IPS DF 19.7 (cell line): Measurements from ENCODE around the gene TTYH3.

Experiments
- DNase-seq: peaks from one replicate; pipeline ENCODE4 v3.0.0-alpha.2; 2013; ENCODE audit warnings: low read depth, low spot score

The TTYH3 gene

GRCh38 chr7:2616387-2617324 lies 15.1 kb upstream of the TTYH3 start:
- no peak for DNase-seq

GRCh38 chr7:2617325-2617905 lies 14.4 kb upstream of the TTYH3 start:
- DNase-seq: no peak

DNA sequence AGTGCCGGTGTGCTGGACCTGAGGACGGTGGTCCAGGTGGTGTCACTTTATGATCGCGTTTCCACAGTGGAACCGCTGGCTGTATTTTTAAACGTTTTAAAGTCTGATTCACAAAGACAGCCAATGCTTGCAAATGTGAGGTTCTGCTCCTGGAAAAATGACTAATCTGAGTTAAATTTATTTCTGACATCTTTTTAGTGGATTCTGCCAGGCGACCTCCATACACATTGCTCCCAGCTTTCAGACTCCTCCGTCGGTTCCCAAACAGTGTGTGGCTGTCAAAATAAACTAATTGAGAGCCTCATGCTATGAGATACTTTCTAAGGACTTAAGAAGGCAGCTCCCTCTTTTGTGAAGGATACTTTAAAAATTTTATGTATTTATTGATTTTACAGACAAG lies 12.7 kb upstream of the TTYH3 start:
- DNase-seq: no peak

DNA sequence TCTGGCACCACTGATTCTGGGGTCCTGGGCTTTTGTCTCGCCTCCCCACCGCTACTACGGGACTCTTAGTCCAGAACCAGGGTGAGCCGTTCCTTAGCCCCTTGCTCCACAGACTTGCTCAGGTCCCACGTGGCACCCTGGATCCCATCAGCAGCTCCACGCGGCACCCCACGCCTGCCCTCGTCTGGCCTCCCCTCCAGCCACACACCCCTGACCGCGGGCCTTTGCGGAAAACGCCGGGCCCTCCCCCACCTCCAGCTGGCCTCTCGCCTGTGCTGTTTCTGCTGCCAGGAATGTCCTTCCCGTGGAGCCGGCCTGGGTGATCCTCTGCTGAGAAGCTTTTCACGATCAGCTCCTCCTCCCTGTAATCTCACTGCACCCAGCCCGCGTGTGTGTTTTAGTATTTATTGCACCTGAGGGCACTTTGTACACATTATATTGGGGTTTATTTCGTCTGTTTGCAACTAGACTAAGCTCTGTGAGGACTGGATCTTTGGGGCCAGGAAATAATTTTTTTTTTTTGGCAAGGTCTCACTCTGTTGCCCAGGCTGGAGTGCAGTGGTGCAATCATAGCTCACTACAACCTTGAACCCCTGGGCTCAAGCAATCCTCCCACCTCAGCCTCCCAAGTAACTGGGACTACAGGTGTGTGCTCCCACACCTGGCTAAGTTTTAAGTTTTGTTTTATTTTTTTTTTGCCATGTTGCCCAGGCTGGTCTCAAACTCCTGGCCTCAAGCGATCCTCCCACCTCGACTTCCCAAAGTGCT lies 10.5 kb upstream of the TTYH3 start:
- DNase-seq: no peak

GRCh38 chr7:2621948-2622640 lies 9.7 kb upstream of the TTYH3 start:
- no peak for DNase-seq

DNA sequence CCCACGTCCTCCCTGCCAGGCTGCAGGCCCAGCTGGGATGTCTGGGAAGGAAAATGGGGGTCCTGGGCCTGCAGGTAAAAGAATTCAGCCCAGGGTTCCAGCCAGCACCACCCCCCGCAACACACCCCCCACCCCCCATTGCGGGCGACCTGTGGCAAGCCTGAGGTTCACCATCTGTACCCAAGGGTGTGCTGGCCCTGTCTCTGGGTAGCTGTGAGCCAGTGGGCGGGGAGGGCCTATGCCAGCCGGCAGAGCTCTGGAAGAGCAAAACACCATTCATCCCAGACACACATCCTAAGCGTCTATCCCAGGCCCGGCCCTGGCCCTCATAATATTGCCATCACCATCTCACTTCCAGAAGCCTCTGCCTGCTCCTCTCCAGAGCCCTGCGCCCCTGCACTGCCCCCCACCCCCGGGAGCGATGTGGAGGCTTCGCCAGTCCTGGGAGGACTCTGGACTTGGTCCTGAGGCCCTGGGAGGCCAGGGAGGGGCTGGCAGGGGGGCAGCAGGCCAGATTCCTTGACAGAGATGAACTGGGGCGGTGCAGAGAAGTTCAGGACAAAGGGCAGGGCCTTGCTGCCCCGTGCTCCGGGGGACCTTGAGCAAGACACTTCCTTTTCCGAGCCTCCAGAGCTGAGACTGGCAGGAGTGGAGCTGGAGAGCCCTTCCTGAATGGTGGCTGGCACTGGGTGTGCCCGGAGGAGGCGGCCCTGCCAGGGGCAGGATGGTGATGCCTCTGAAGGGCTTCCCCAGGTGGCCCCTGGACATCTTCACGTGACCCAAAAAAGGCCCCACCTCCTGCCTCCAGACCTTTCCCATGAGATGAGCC lies 8.7 kb upstream of the TTYH3 start:
- no peak for DNase-seq

DNA sequence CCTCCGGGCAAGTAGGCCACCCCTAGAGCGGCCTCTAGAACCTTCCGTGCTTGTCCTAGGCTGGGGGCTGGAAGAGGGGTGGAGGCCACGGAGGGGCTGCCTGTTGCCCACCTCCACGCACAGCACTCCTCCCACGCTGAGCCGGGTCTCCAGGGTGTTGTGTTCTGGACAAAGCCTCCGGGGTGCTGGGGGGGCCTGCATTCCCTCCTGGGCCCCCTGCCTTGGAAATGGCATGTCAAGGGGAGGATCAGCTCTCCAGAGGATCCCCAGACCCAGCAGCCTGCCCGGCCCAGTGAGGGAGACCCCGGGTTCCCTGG lies 8.1 kb upstream of the TTYH3 start:
- no peak for DNase-seq

GRCh38 chr7:2624293-2624886 lies 7.4 kb upstream of the TTYH3 start:
- no peak for DNase-seq

DNA sequence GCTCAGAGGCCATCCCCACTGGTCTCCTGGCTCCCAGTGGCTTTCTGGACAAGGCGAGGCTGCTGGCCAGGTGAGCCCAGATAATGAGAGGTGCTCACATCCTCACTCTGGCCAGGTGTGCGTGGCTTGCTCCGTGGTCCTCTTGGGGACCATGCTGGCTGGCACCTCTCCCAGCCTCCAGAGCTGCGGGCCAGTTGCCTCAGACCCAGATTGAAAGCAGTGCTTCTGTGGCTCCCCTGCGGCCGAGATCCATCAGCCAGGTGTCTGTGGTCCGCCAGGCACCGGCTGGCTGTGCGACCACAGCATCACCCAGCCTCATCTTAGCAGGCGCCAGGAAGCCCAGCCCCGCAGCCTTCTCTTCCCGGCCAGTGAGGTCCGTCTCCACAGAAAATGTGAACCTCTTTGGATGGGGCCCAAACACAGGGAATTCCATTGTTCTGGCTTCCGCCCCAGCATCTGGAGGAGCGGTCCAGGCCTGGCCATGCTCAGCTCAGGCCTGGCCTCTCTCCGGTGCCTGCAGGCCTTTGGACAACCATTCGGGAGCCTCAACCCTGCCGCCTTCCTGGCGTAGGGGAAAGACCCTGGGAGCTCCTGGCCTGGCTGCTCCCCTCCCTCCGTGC lies 5.2 kb upstream of the TTYH3 start:
- DNase-seq: no peak

DNA sequence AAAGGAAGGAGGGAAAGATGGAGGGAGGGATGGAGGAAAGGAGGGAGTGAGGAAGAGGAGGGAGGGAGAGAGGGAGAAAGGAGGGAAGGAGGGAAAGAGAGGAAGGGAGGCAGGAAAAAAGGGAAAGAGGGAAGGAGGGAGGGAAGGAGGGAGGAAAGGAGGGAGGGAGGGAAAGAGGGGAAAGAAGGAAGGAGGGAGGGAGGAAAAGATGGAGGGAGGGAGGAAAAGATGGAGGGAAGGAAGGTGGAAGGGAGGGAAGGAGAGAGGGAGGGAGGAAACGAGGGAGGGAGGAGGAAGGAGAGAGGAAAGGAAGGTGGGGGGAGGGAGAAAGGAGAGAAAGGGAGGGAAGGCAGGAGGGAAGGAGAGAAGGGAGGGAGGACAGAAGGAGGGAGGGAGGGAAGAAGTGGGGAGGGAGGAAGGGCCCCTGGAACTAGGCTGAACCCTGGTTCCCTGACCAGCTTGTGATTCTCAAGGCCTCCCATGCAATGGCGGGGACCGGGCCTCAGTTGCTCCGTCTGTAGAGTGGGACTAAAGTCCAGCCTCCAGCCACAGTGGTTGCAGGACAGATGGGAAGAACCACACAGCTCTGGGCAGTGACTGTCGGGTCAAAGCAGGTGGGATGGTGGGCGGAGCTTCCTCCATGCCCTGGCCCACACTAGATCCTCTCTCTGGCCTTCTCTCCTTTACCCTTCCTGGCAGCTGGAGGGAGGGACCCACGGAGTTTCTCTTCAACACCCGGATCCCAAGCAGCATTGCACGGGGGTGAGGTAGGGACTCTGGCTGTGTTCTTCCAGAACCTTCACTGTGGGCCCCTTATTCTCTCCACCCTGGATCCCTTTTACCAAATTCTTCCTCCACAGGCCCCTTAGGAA lies 4.3 kb upstream of the TTYH3 start:
- DNase-seq: no peak

GRCh38 chr7:2628130-2628482 lies 3.7 kb upstream of the TTYH3 start:
- no peak for DNase-seq

- no peak for DNase-seq
These were observed 2.9 kb upstream of the TTYH3 start for GRCh38 chr7:2628891-2629290.

DNA sequence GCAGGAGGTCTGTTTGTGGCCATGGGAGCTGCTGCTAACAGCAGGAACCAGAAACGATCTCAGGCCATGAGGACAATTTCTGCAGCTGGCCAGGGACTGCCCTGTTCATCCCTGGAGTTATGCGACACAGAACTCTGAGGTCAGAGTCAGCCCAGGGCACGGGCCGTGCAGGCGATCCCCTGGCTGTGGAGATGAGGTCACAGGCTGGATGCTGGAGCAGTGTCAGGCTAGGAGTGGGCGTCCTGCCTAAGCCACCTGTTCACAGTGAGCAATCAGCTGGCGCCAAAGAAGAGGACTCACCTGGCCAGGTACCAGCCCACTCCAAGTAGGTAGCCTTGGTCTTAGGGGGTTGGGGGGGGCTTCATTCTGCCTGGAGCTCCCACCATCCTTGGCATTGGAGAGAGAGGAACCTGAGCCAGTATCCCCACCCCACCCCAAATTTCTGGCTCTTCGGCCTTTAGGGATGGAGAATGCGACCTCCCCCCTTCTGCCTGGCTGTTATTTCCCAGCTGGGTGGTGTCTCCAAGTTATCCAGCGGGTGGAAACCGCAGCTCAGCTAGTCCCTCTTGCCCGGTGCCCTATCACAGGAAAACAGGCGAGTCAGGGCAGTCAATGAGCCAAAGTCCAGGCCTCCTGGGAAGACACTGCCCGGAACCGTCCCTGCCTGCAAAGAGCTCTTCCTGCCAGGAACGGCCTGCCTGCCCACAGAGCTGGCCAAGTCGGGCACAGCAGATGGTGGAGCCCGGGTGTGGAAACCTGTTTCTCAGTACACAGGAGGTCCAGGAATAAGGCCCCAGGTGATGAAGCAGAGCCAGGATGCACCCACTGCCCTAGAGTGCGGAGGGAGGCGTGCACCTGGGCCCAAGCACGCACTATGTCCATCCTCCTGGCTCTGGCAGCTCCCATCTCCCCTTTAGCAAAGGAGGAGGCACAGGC lies 1.8 kb upstream of the TTYH3 start:
- no peak for DNase-seq

DNA sequence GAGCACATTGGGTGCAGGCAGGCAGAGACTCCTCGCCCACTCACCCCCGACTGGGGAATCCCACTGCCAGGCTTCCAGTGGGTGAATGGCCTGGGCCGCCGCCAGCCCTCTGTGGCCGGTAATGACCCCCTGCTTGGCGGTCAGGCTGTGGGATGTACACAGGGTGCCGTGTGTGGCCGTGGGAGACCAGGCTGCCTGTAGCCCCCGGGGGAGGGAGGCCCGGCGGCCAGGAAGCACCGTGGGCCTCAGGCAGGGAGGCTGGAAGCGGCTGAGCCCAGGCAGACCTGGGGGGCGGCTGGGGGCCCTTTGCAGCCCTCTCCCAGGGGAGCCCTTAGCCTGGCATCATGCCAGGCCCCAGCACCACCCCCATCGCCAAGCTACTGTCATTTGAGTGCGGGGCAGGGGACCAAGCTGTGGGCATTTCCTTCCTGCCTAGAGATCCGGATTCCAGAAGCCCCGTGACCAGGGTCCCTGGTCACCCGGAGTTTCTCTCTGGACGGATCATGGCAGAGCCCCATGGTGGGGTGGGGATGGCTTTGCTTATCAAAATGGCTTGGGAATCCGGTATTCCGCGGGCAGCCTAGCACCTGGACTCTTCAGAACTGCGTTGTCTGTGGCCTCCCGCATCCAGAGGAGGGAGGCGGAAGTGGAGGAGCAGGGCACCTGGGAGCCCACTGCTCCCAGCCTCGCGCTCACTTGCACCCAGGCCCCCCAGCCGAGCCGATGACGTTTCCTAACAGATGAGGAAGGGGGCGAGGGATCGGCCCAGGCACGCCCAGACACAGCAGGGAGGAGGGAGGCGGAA lies 1.1 kb downstream of the TTYH3 start:
- no peak for DNase-seq

- DNase-seq: no peak
These were observed 1.9 kb downstream of the TTYH3 start for GRCh38 chr7:2633538-2634266.

DNA sequence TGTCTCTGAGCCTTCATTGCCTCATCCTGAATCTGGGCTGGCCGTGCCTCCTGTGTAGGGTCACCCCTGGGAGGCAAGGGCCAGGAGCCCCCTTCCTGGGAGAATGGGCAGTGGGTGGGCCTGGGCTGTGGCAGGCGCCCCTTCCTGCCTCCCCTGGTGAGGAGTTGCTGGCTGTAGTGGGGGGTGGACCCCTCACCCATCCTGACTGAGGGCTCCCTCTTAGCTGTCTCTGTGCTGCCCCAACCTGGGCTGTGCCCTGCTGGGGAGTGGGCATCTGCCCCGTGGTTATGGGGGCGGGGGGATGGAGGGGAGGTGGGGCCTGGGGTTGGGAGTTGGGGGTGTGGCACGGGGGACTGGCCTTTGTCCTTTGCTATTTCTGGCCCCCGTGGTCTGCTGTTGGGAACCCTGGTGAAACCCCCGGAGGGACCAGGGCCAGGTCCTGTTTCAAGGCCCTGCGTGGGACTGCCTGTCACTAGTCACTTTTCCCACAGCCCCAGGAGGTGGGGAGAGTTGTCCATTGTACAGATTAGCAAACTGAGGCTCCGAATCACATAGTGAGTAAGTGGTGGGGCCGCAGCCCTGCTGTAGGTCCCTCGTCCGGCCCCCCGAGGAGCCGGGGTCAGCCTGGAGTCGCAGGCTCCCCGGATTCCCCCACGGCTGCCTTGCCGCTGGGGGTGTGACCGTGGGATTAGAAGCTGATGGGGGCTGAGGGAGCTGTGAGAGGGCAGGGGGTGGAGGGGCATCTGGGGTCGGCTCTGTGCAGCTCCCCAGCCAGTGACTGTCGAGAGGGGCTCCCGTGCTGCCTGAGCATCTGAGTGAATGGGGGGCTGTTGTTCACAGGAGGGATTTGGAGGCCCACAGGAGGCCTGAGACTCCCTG lies 2.7 kb downstream of the TTYH3 start:
- no peak for DNase-seq
